K562 (cell line): ENCODE results near the gene ATMIN. TPM values are rescaled to one million over a fixed set of nuclear protein-coding genes. Genes with fewer than 3 reads are reported as not detected.
A peak's percentile ranks its signal among the peaks of the same experiment; 100 is the strongest.

Source experiments
- ADNP ChIP-seq: fragments of 200-800 bp; sonication (Bioruptor generic); IDR thresholded peaks from 2 replicates; pipeline ENCODE4 v1.6.1; 2016; ENCODE audit warnings: missing genetic modification characterization, missing compliant biosample characterization
- BRD9 ChIP-seq: fragments of 450-650 bp; IDR thresholded peaks from 2 replicates; pipeline ENCODE4 v1.6.1; 2018; ENCODE audit warnings: low read depth; ENCODE audit not compliant: partially characterized antibody
- ETV6 ChIP-seq, 3 experiments: fragments of 150-350 bp in 1 of 3; sonication (generic) in 1 of 3; formaldehyde crosslinking in 1 of 3; IDR thresholded peaks; 2 replicates each; pipeline versions ENCODE4 v1.6.1 to v1.8.0; 2014 to 2022; ENCODE audit warnings: borderline replicate concordance in 2 of 3, low read depth in 2 of 3, antibody characterized with exemption in 1 of 3, low read length in 1 of 3, mild to moderate bottlenecking in 1 of 3, missing genetic modification reagents in 1 of 3
- KAT7 ChIP-seq: sonication (generic); formaldehyde crosslinking; IDR thresholded peaks from 2 replicates; pipeline ENCODE4 v1.8.0; 2022; ENCODE audit warnings: missing genetic modification reagents, mild to moderate bottlenecking, borderline replicate concordance
- KLF13 ChIP-seq: fragments of 450-650 bp; IDR thresholded peaks from 2 replicates; pipeline ENCODE4 v1.6.1; 2016; ENCODE audit warnings: missing genetic modification characterization, low read depth, mild to moderate bottlenecking, missing compliant biosample characterization, moderate library complexity, borderline replicate concordance
- L3MBTL2 ChIP-seq: fragments of 450-650 bp; IDR thresholded peaks from 2 replicates; pipeline ENCODE4 v1.6.1; 2016; ENCODE audit warnings: mild to moderate bottlenecking, moderate library complexity
- MEIS2 ChIP-seq: fragments of 450-650 bp; IDR thresholded peaks from 2 replicates; pipeline ENCODE4 v1.6.1; 2014; ENCODE audit warnings: mild to moderate bottlenecking; ENCODE audit not compliant: partially characterized antibody
- NONO ChIP-seq, 2 experiments: fragments of 200-400 bp in 1 of 2; fragments of 450-650 bp in 1 of 2; formaldehyde crosslinking in 1 of 2; IDR thresholded peaks; 2 replicates each; pipeline ENCODE4 v1.6.1; 2017; ENCODE audit warnings: low read depth in 2 of 2, mild to moderate bottlenecking in 2 of 2, moderate library complexity in 2 of 2, low read length in 1 of 2
- PHF21A ChIP-seq: fragments of 450-650 bp; IDR thresholded peaks from 2 replicates; pipeline ENCODE4 v1.6.1; 2017; ENCODE audit warnings: low read depth, borderline replicate concordance
- RBM14 ChIP-seq: fragments of 200-400 bp; formaldehyde crosslinking; IDR thresholded peaks from 2 replicates; pipeline ENCODE4 v1.6.1; 2018; ENCODE audit warnings: low read depth, mild to moderate bottlenecking, low read length, moderate library complexity, borderline replicate concordance; ENCODE audit not compliant: insufficient read depth
- SIN3A ChIP-seq, 2 experiments: fragments of 150-350 bp in 1 of 2; IDR thresholded peaks; 2 replicates each; pipeline ENCODE4 v1.6.1; 2011 to 2016; ENCODE audit warnings: borderline replicate concordance in 2 of 2, low read depth in 2 of 2, low read length in 2 of 2, mild to moderate bottlenecking in 2 of 2, moderate library complexity in 2 of 2; ENCODE audit not compliant: control insufficient read depth in 1 of 2
- TAF7 ChIP-seq: fragments of 450-650 bp; IDR thresholded peaks from 2 replicates; pipeline ENCODE4 v1.6.1; 2016; ENCODE audit warnings: missing genetic modification characterization, missing compliant biosample characterization
- ZNF143 ChIP-seq: sonication (generic); formaldehyde crosslinking; IDR thresholded peaks from 2 replicates; pipeline ENCODE4 v1.9.0; 2022; ENCODE audit warnings: mild to moderate bottlenecking, missing genetic modification reagents
- ZNF232 ChIP-seq: sonication (generic); formaldehyde crosslinking; IDR thresholded peaks from 2 replicates; pipeline ENCODE4 v1.8.0; 2022; ENCODE audit warnings: mild to moderate bottlenecking, missing genetic modification reagents
- ZNF57 ChIP-seq: fragments of 450-650 bp; formaldehyde crosslinking; IDR thresholded peaks from 2 replicates; pipeline ENCODE4 v1.4.0; 2020; ENCODE audit warnings: mild to moderate bottlenecking, moderate library complexity
- polyA plus RNA-seq, 8 experiments: library from polyadenylated mRNA; depleted of rRNA in 4 of 8; stranded (reverse) in 5 of 8; unstranded in 3 of 8; fragments of >200 nt; fragmentation: Nextera tagmentation in 2 of 8; fragmentation: Illumina TruSeq in 1 of 8; extraction: Ambion mirVana in 2 of 8; extraction: Trizol in 1 of 8; gene quantifications; 2 replicates each; pipeline versions ENCODE4 v1.2.1 to v1.2.3, GENCODE V29; 2011 to 2014; ENCODE audit warnings: inconsistent platforms in 1 of 8, missing spikeins in 1 of 8
- total RNA-seq, 7 experiments: library from RNA; depleted of rRNA in 6 of 7; stranded (reverse); fragments of >200 nt in 6 of 7; fragmentation: Illumina TruSeq in 2 of 7; extraction: Trizol in 2 of 7; gene quantifications; 2 replicates each; pipeline versions ENCODE4 v1.2.1 to v1.2.3, GENCODE V29; 2011 to 2021; ENCODE audit warnings: low replicate concordance in 1 of 7
- TF ChIP-seq, protein P1 (sequence below): fragments of 450-650 bp; IDR thresholded peaks from 2 replicates; pipeline ENCODE4 v1.6.1; 2016; ENCODE audit warnings: mild to moderate bottlenecking, moderate library complexity

ATMIN gene
- total and polyA plus RNA-seq, 9 of the 15 experiments (the other 6 are each of a cell fraction or from before 2014, with no cell fraction given), result 6.7 to 40.9 (median 23.4) TPM

DNA sequence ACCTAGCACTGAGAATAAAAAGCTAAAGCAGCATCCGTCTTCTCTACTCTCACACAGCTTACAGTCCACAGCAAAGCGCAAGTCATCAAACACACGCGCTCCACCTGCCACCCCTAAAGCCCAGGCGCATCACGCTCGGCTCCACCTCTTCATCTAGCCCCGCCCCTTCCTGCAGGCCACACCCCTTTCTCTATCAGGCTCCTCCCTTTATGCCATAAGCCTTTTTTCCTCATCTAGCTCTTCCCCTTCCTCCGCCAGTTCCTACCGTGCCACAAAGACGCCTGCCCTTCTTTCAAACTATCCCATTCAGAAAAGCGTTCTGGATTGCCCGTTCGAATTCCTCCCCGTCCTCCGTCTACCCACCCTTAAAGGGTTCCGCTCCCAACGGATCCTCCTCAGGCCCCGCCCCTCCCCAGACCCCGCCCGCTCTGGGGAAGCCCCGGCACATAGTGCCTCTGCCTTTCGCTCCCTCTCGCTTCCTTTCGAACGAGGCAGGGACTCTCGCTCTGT is 41.0 kb downstream of the ATMIN start (continued):
- TF ChIP-seq PHF21A (0 out of 2 replicates have a peak, but pooled peaks have one; percentile 16), ZNF143 (CRISPR knock-in tag) (no peak), SIN3A (IDR thresholded peaks at IDR 0.05; ENCODE audit: borderline replicate concordance in 2 of 2, control insufficient read depth in 1 of 2, low read depth in 2 of 2, low read length in 2 of 2) (0 out of 4 replicates have a peak, but pooled peaks of 1 of the 2 experiments have one; percentile 21), BRD9 (peak; percentile 19), RBM14 (no peak), L3MBTL2 (peak; percentile 90), ZNF232 (CRISPR knock-in tag) (no peak), ADNP (tag) (no peak), ETV6 (IDR thresholded peaks at IDR 0.05; ENCODE audit: borderline replicate concordance in 1 of 2, low read depth in 2 of 2, low read length in 1 of 2) (no peak), ETV6 (CRISPR knock-in tag; IDR thresholded peaks at IDR 0.05; ENCODE audit: borderline replicate concordance) (0 out of 2 replicates have a peak, but pooled peaks have one; percentile 76), MEIS2 (peak; percentile 48), TAF7 (peak; percentile 41; the same call in 1 of the 2 replicates), KAT7 (CRISPR knock-in tag) (peak; percentile 72; the same call in 1 of the 2 replicates), NONO (IDR thresholded peaks at IDR 0.05; ENCODE audit: low read depth in 2 of 2, low read length in 1 of 2) (no peak), ZNF57 (no peak), KLF13 (tag) (no peak)
- TF ChIP-seq, protein P1, sequence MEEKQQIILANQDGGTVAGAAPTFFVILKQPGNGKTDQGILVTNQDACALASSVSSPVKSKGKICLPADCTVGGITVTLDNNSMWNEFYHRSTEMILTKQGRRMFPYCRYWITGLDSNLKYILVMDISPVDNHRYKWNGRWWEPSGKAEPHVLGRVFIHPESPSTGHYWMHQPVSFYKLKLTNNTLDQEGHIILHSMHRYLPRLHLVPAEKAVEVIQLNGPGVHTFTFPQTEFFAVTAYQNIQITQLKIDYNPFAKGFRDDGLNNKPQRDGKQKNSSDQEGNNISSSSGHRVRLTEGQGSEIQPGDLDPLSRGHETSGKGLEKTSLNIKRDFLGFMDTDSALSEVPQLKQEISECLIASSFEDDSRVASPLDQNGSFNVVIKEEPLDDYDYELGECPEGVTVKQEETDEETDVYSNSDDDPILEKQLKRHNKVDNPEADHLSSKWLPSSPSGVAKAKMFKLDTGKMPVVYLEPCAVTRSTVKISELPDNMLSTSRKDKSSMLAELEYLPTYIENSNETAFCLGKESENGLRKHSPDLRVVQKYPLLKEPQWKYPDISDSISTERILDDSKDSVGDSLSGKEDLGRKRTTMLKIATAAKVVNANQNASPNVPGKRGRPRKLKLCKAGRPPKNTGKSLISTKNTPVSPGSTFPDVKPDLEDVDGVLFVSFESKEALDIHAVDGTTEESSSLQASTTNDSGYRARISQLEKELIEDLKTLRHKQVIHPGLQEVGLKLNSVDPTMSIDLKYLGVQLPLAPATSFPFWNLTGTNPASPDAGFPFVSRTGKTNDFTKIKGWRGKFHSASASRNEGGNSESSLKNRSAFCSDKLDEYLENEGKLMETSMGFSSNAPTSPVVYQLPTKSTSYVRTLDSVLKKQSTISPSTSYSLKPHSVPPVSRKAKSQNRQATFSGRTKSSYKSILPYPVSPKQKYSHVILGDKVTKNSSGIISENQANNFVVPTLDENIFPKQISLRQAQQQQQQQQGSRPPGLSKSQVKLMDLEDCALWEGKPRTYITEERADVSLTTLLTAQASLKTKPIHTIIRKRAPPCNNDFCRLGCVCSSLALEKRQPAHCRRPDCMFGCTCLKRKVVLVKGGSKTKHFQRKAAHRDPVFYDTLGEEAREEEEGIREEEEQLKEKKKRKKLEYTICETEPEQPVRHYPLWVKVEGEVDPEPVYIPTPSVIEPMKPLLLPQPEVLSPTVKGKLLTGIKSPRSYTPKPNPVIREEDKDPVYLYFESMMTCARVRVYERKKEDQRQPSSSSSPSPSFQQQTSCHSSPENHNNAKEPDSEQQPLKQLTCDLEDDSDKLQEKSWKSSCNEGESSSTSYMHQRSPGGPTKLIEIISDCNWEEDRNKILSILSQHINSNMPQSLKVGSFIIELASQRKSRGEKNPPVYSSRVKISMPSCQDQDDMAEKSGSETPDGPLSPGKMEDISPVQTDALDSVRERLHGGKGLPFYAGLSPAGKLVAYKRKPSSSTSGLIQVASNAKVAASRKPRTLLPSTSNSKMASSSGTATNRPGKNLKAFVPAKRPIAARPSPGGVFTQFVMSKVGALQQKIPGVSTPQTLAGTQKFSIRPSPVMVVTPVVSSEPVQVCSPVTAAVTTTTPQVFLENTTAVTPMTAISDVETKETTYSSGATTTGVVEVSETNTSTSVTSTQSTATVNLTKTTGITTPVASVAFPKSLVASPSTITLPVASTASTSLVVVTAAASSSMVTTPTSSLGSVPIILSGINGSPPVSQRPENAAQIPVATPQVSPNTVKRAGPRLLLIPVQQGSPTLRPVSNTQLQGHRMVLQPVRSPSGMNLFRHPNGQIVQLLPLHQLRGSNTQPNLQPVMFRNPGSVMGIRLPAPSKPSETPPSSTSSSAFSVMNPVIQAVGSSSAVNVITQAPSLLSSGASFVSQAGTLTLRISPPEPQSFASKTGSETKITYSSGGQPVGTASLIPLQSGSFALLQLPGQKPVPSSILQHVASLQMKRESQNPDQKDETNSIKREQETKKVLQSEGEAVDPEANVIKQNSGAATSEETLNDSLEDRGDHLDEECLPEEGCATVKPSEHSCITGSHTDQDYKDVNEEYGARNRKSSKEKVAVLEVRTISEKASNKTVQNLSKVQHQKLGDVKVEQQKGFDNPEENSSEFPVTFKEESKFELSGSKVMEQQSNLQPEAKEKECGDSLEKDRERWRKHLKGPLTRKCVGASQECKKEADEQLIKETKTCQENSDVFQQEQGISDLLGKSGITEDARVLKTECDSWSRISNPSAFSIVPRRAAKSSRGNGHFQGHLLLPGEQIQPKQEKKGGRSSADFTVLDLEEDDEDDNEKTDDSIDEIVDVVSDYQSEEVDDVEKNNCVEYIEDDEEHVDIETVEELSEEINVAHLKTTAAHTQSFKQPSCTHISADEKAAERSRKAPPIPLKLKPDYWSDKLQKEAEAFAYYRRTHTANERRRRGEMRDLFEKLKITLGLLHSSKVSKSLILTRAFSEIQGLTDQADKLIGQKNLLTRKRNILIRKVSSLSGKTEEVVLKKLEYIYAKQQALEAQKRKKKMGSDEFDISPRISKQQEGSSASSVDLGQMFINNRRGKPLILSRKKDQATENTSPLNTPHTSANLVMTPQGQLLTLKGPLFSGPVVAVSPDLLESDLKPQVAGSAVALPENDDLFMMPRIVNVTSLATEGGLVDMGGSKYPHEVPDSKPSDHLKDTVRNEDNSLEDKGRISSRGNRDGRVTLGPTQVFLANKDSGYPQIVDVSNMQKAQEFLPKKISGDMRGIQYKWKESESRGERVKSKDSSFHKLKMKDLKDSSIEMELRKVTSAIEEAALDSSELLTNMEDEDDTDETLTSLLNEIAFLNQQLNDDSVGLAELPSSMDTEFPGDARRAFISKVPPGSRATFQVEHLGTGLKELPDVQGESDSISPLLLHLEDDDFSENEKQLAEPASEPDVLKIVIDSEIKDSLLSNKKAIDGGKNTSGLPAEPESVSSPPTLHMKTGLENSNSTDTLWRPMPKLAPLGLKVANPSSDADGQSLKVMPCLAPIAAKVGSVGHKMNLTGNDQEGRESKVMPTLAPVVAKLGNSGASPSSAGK, result peak; percentile 87
